Mononuclear cell (primary cell): Measurements from ENCODE around the gene KNSTRN. TPM values are rescaled to one million over a fixed set of nuclear protein-coding genes. Genes with fewer than 3 reads are reported as not detected.
A peak's percentile ranks its signal among the peaks of the same experiment; 100 is the strongest.

ENCODE experiments used
- H3K27me3 ChIP-seq: 2 replicates; pipeline ENCODE4 v1.6.0; 2011; ENCODE audit warnings: low read length, control low read depth; ENCODE audit not compliant: insufficient read depth
- H3K4me1 ChIP-seq: 2 replicates; pipeline ENCODE4 v1.5.1; 2011; ENCODE audit warnings: mild to moderate bottlenecking, low read length, control low read depth; ENCODE audit not compliant: insufficient read depth
- H3K4me3 ChIP-seq: 2 replicates; pipeline ENCODE4 v1.5.1; 2011; ENCODE audit warnings: mild to moderate bottlenecking, low read length, moderate library complexity
- H3K9me3 ChIP-seq: 2 replicates; pipeline ENCODE4 v1.5.1; 2011; ENCODE audit warnings: low read depth, mild to moderate bottlenecking, control low read depth, low read length
- total RNA-seq: library from RNA; depleted of rRNA; stranded (reverse); fragments of >200 nt; gene quantifications from one replicate; pipeline ENCODE4 v1.2.3, GENCODE V29; 2012

Gene KNSTRN
- 7.1 TPM for total RNA-seq

- no peaks in the 10 kb centered on the region for H3K27me3 ChIP-seq
- no peaks in the 10 kb centered on the region for H3K9me3 ChIP-seq
- peaks cover 37% of the 10 kb centered on the region for H3K4me1 ChIP-seq
- H3K4me3 ChIP-seq = peak within 1 kb of the TSS; percentile 96
These were observed at the start of gene KNSTRN for GRCh38 chr15:40382580-40383456. Gene KNSTRN (plus strand): TSS chr15:40382721. CDS start chr15:40382836, 115 bp downstream.

GRCh38 chr15:40333922-40334492, 48.5 kb upstream of the KNSTRN start:
- Histone ChIP-seq H3K27me3 (no peaks in the 10 kb centered on the region), H3K4me1 (peaks cover 81% of the 10 kb centered on the region), H3K9me3 (no peaks in the 10 kb centered on the region), H3K4me3 (peak overlapping the region; percentile 12)

- Histone ChIP-seq H3K4me3 (no peak overlapping the region), H3K4me1 (peaks cover 82% of the 10 kb centered on the region), H3K9me3 (no peaks in the 10 kb centered on the region), H3K27me3 (no peaks in the 10 kb centered on the region)
These were observed 48.0 kb upstream of the KNSTRN start for GRCh38 chr15:40334541-40334940.

- no peaks in the 10 kb centered on the region for H3K27me3 ChIP-seq
- H3K9me3 ChIP-seq = no peaks in the 10 kb centered on the region
- H3K4me3 ChIP-seq = no peak overlapping the region
- peaks cover 84% of the 10 kb centered on the region for H3K4me1 ChIP-seq
These were observed 47.4 kb upstream of the KNSTRN start for GRCh38 chr15:40334941-40335795.

- peaks cover 84% of the 10 kb centered on the region for H3K4me1 ChIP-seq
- no peak overlapping the region for H3K4me3 ChIP-seq
- H3K27me3 ChIP-seq = no peaks in the 10 kb centered on the region
- H3K9me3 ChIP-seq = no peaks in the 10 kb centered on the region
These were observed 46.4 kb upstream of the KNSTRN start for GRCh38 chr15:40335938-40336743.

- Histone ChIP-seq H3K9me3 (no peaks in the 10 kb centered on the region), H3K4me1 (peaks cover 83% of the 10 kb centered on the region), H3K4me3 (no peak overlapping the region), H3K27me3 (no peaks in the 10 kb centered on the region)
These were observed 45.8 kb upstream of the KNSTRN start for GRCh38 chr15:40336744-40337122.

- Histone ChIP-seq H3K27me3 (no peaks in the 10 kb centered on the region), H3K9me3 (no peaks in the 10 kb centered on the region), H3K4me1 (peaks cover 74% of the 10 kb centered on the region), H3K4me3 (no peak overlapping the region)
These were observed 44.9 kb upstream of the KNSTRN start for GRCh38 chr15:40337597-40337996.

- Histone ChIP-seq H3K27me3 (no peaks in the 10 kb centered on the region), H3K4me3 (no peak overlapping the region), H3K4me1 (peaks cover 74% of the 10 kb centered on the region), H3K9me3 (no peaks in the 10 kb centered on the region)
These were observed 44.4 kb upstream of the KNSTRN start for GRCh38 chr15:40338041-40338657.

- no peaks in the 10 kb centered on the region for H3K9me3 ChIP-seq
- H3K27me3 ChIP-seq = no peaks in the 10 kb centered on the region
- H3K4me3 ChIP-seq = no peak overlapping the region
- H3K4me1 ChIP-seq = peaks cover 74% of the 10 kb centered on the region
These were observed 43.5 kb upstream of the KNSTRN start for GRCh38 chr15:40338921-40339620.

GRCh38 chr15:40339621-40339945, 42.9 kb upstream of the KNSTRN start:
- peaks cover 72% of the 10 kb centered on the region for H3K4me1 ChIP-seq

GRCh38 chr15:40340038-40340739, 42.3 kb upstream of the KNSTRN start:
- Histone ChIP-seq H3K4me1 (peaks cover 66% of the 10 kb centered on the region), H3K9me3 (no peaks in the 10 kb centered on the region), H3K4me3 (no peak overlapping the region), H3K27me3 (no peaks in the 10 kb centered on the region)

More at GRCh38 chr15:40339621-40339945, 42.9 kb upstream of the KNSTRN start:
- Histone ChIP-seq H3K9me3 (no peaks in the 10 kb centered on the region), H3K27me3 (no peaks in the 10 kb centered on the region), H3K4me3 (no peak overlapping the region)

- H3K4me1 ChIP-seq = peaks cover 61% of the 10 kb centered on the region
- no peaks in the 10 kb centered on the region for H3K27me3 ChIP-seq
- H3K9me3 ChIP-seq = no peaks in the 10 kb centered on the region
- no peak within 1 kb of the TSS for H3K4me3 ChIP-seq
These were observed 41.7 kb upstream of the KNSTRN start, which contains the start of gene CCDC9B for GRCh38 chr15:40340740-40341400. Gene CCDC9B (minus strand): TSS chr15:40340939. CDS start chr15:40340819, 120 bp downstream.
